Caco-2 (cell line): ENCODE results near the gene LAMTOR1. TPM values are rescaled to one million over a fixed set of nuclear protein-coding genes. Genes with fewer than 3 reads are reported as not detected.

Experiments used
- BruUV-seq: library from RNA; stranded (reverse); fragments of 400-500 nt; replicated peaks from 2 replicates; lab custom pipeline; 2021; lab: Mats Ljungman, UMichigan
- CTCF ChIA-PET: fragments of 300-600 bp; sonication (Branson Sonifier 250); formaldehyde crosslinking; loops from one replicate; lab custom pipeline; 2022; ENCODE audit warnings: antibody characterized with exemption; lab: Charles Lee
- POLR2A ChIA-PET: fragments of 300-600 bp; sonication (Branson Sonifier 250); formaldehyde crosslinking; loops from one replicate; lab custom pipeline; 2022; ENCODE audit warnings: antibody characterized with exemption; lab: Charles Lee
- DNase-seq, 2 experiments: peaks; one replicate each; pipeline versions ENCODE4 v3.0.0 to v3.0.0-alpha.2; 2020 to 2022
- H3K27me3 ChIP-seq: replicated peaks from 2 replicates; pipeline ENCODE4 v1.6.0; 2011; ENCODE audit warnings: low read length; ENCODE audit not compliant: control insufficient read depth, insufficient read depth
- H3K36me3 ChIP-seq: 2 replicates; pipeline ENCODE4 v1.5.1; 2011; ENCODE audit warnings: low read length; ENCODE audit not compliant: control insufficient read depth, insufficient read depth
- H3K4me1 ChIP-seq: fragments of 250-450 bp; sonication (Bioruptor Pico); 2 replicates; pipeline ENCODE4 v1.5.1; 2020; ENCODE audit warnings: mild to moderate bottlenecking
- H3K4me3 ChIP-seq: 2 replicates; pipeline ENCODE4 v1.5.1; 2011; ENCODE audit warnings: low read depth, mild to moderate bottlenecking, control low read depth, low read length
- H3K9me3 ChIP-seq: fragments of 250-450 bp; sonication (Bioruptor Pico); 2 replicates; pipeline ENCODE4 v1.5.1; 2020; ENCODE audit warnings: mild to moderate bottlenecking, moderate library complexity
- H3K27ac Mint-ChIP-seq: one replicate; pipeline ENCODE4 v1.8.0; 2022; ENCODE audit warnings: mixed read lengths; ENCODE audit not compliant: unreplicated experiment
- H3K27me3 Mint-ChIP-seq: one replicate; pipeline ENCODE4 v1.8.0; 2022; ENCODE audit warnings: mixed read lengths; ENCODE audit not compliant: insufficient read depth, unreplicated experiment
- H3K36me3 Mint-ChIP-seq: one replicate; pipeline ENCODE4 v1.8.0; 2022; ENCODE audit warnings: mild to moderate bottlenecking, mixed read lengths; ENCODE audit not compliant: insufficient read depth, unreplicated experiment
- H3K4me1 Mint-ChIP-seq: one replicate; pipeline ENCODE4 v1.8.0; 2022; ENCODE audit warnings: low read depth, mixed read lengths; ENCODE audit not compliant: unreplicated experiment
- H3K4me3 Mint-ChIP-seq: one replicate; pipeline ENCODE4 v1.8.0; 2022; ENCODE audit warnings: mild to moderate bottlenecking, moderate library complexity, mixed read lengths; ENCODE audit not compliant: unreplicated experiment
- H3K9me3 Mint-ChIP-seq: one replicate; pipeline ENCODE4 v1.8.0; 2022; ENCODE audit warnings: mixed read lengths; ENCODE audit not compliant: unreplicated experiment
- CTCF ChIP-seq, 2 experiments: fragments of 200-600 bp in 1 of 2; IDR thresholded peaks; 1 replicate in 1 of 2; 2 replicates in 1 of 2; pipeline versions ENCODE4 v1.5.1 to v1.8.0; 2011 to 2022; ENCODE audit warnings: antibody characterized with exemption in 1 of 2, control low read depth in 1 of 2, inconsistent platforms in 1 of 2, low read depth in 1 of 2, low read length in 1 of 2, mild to moderate bottlenecking in 1 of 2, moderate library complexity in 1 of 2; ENCODE audit not compliant: insufficient read depth in 1 of 2, severe bottlenecking in 1 of 2, unreplicated experiment in 1 of 2
- intact Hi-C: fragments of 100-400 bp; cut with micrococcal nuclease; formaldehyde crosslinking; loops from one replicate; pipeline ENCODE4 v1.10.0; 2022; ENCODE audit not compliant: unreplicated experiment
- total RNA-seq: library from RNA; stranded (reverse); gene quantifications from 2 replicates; pipeline ENCODE4 v1.2.3, GENCODE V29; 2022

LAMTOR1 gene
- total RNA-seq, 1 experiment from 2014 or later: 170 TPM

- CTCF ChIA-PET: interaction anchor here (2.5 kb wide), 1 partner anchor 74 kb away, joined by 7 read pairs; no protein-coding TSS in a partner anchor
- Mint-ChIP-seq H3K4me3 (no peak overlapping the region), H3K4me1 (peaks cover 19% of the 10 kb centered on the region), H3K9me3 (no peaks in the 10 kb centered on the region), H3K27ac (no peak overlapping the region), H3K36me3 (peaks cover 61% of the 10 kb centered on the region), H3K27me3 (no peaks in the 10 kb centered on the region)
- H3K9me3 ChIP-seq: no peaks in the 10 kb centered on the region
- peaks cover 11% of the 10 kb centered on the region for H3K4me1 ChIP-seq
- intact Hi-C loops: no loop called here
- no peak overlapping the region for H3K4me3 ChIP-seq
- TF ChIP-seq CTCF (IDR thresholded peaks at IDR 0.05; ENCODE audit: insufficient read depth in 1 of 2, low read depth in 1 of 2, low read length in 1 of 2, severe bottlenecking in 1 of 2, unreplicated experiment in 1 of 2): no peak
- DNase-seq: no peak
- H3K27me3 ChIP-seq: no peaks in the 10 kb centered on the region
- POLR2A ChIA-PET: interaction anchor here (0.9 kb wide), 1 partner anchor 13 kb away, joined by 4 read pairs; no protein-coding TSS in a partner anchor
- H3K36me3 ChIP-seq: peaks cover 11% of the 10 kb centered on the region
- BruUV-seq: no TSS peak
Observed at GRCh38 chr11:72098741-72099140, 4.4 kb downstream of the LAMTOR1 start.

- POLR2A ChIA-PET: interaction anchor here (1.0 to 1.9 kb wide), 2 partner anchors 21 to 66 kb away, joined by 7 to 13 read pairs; partner anchors contain the start of gene ANAPC15
Observed at GRCh38 chr11:72091292-72091691, 11.8 kb downstream of the LAMTOR1 start.

More at GRCh38 chr11:72091292-72091691, 11.8 kb downstream of the LAMTOR1 start:
- peaks cover 9% of the 10 kb centered on the region for H3K36me3 Mint-ChIP-seq
- H3K4me1 Mint-ChIP-seq: peaks cover 14% of the 10 kb centered on the region
- no peaks in the 10 kb centered on the region for H3K9me3 Mint-ChIP-seq
- peaks cover 1% of the 10 kb centered on the region; the same call in 1 of the 2 replicates for H3K36me3 ChIP-seq
- intact Hi-C loops: loop anchor here (1.0 to 5.0 kb wide), 4 partner anchors 11 to 321 kb away; partner anchors contain the start of genes LRRC51 and NUMA1
- no peaks in the 10 kb centered on the region for H3K27me3 ChIP-seq
- H3K27me3 Mint-ChIP-seq: no peaks in the 10 kb centered on the region
- peak; percentile 88 to 91 for DNase-seq
- CTCF ChIA-PET: interaction anchor here (0.6 to 7.4 kb wide), 32 partner anchors 9 to 343 kb away, joined by 3 to 158 read pairs (median 4); partner anchors contain the start of genes ANAPC15, CLPB and RNF121
- TF ChIP-seq CTCF (IDR thresholded peaks at IDR 0.05; ENCODE audit: insufficient read depth in 1 of 2, low read depth in 1 of 2, low read length in 1 of 2, severe bottlenecking in 1 of 2, unreplicated experiment in 1 of 2): peak; percentile 97 to 99
- H3K4me3 ChIP-seq: no peak overlapping the region
- no peak overlapping the region for H3K4me3 Mint-ChIP-seq
- no peak overlapping the region for H3K27ac Mint-ChIP-seq
- BruUV-seq: no TSS peak
- H3K4me1 ChIP-seq: peaks cover 6% of the 10 kb centered on the region
- H3K9me3 ChIP-seq: no peaks in the 10 kb centered on the region
